Muscle of leg (tissue), 16 donors: ENCODE results near the gene ELAPOR1. TPM values are rescaled to one million over a fixed set of nuclear protein-coding genes. Genes with fewer than 3 reads are reported as not detected.
A peak's percentile ranks its signal among the peaks of the same experiment; 100 is the strongest.

Source experiments
- DNase-seq: peaks from one replicate; pipeline ENCODE4 v3.0.0; 2013
- H3K27ac ChIP-seq: one replicate; pipeline ENCODE4 v1.5.1; 2013; ENCODE audit warnings: mild to moderate bottlenecking, low read length, control low read depth
- H3K27me3 ChIP-seq: one replicate; pipeline ENCODE4 v1.6.1; 2013; ENCODE audit warnings: low read length; ENCODE audit not compliant: control insufficient read depth, insufficient read depth
- H3K36me3 ChIP-seq: one replicate; pipeline ENCODE4 v1.6.1; 2013; ENCODE audit warnings: low read length; ENCODE audit not compliant: control insufficient read depth, insufficient read depth
- H3K4me1 ChIP-seq: one replicate; pipeline ENCODE4 v1.6.1; 2013; ENCODE audit warnings: low read length; ENCODE audit not compliant: control insufficient read depth, insufficient read depth
- H3K4me3 ChIP-seq: one replicate; pipeline ENCODE4 v1.5.1; 2013; ENCODE audit warnings: low read length, control low read depth
- H3K9me3 ChIP-seq: replicated peaks from 2 replicates; pipeline ENCODE4 v1.6.1; 2013; ENCODE audit warnings: low read depth, low read length; ENCODE audit not compliant: control insufficient read depth
- WGBS: methylation state at CpG from one replicate; pipeline ENCODE4 v1.1.5; 2013; ENCODE audit warnings: missing lambda C conversion rate; ENCODE audit not compliant: insufficient coverage; 5-methylcytosine and 5-hydroxymethylcytosine counted together
- long read RNA-seq, 11 donors: transcript quantifications; one replicate each; lab custom pipeline, GENCODE V29; 2026
- polyA plus RNA-seq, 8 donors: library from polyadenylated mRNA; unstranded; fragments of 120-200 nt; gene quantifications; one replicate each; pipeline versions ENCODE4 v1.2.1 to v1.2.3, GENCODE V29; 2013; ENCODE audit warnings: inconsistent platforms in 1 of 8, low replicate concordance in 1 of 8; ENCODE audit not compliant: insufficient read length in 8 of 8, insufficient read depth in 1 of 8
- total RNA-seq: library from RNA; stranded (reverse); fragments of 120-200 nt; gene quantifications from one replicate; pipeline ENCODE4 v1.2.4, GENCODE V29; 2013

Gene ELAPOR1, protein sequence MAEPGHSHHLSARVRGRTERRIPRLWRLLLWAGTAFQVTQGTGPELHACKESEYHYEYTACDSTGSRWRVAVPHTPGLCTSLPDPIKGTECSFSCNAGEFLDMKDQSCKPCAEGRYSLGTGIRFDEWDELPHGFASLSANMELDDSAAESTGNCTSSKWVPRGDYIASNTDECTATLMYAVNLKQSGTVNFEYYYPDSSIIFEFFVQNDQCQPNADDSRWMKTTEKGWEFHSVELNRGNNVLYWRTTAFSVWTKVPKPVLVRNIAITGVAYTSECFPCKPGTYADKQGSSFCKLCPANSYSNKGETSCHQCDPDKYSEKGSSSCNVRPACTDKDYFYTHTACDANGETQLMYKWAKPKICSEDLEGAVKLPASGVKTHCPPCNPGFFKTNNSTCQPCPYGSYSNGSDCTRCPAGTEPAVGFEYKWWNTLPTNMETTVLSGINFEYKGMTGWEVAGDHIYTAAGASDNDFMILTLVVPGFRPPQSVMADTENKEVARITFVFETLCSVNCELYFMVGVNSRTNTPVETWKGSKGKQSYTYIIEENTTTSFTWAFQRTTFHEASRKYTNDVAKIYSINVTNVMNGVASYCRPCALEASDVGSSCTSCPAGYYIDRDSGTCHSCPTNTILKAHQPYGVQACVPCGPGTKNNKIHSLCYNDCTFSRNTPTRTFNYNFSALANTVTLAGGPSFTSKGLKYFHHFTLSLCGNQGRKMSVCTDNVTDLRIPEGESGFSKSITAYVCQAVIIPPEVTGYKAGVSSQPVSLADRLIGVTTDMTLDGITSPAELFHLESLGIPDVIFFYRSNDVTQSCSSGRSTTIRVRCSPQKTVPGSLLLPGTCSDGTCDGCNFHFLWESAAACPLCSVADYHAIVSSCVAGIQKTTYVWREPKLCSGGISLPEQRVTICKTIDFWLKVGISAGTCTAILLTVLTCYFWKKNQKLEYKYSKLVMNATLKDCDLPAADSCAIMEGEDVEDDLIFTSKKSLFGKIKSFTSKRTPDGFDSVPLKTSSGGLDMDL
- total RNA-seq (0.27 TPM), polyA plus RNA-seq (1 to 10 TPM in 1 of 8 donors, under 1 TPM in 7; 0.17 to 4.2 (median 0.54) TPM)
- long read RNA-seq, donor 1 = 0 reads
- long read RNA-seq, donor 2 = 0 reads
- long read RNA-seq, donor 3 = 0 reads
- long read RNA-seq, donor 4 = 0 reads
- long read RNA-seq, donor 5 = 0 reads
- long read RNA-seq, donor 6 = 0 reads
- long read RNA-seq, donor 7 = 0 reads
- long read RNA-seq, donor 8 = 0 reads
- long read RNA-seq, donor 9 = 0 reads
- long read RNA-seq, donor 10 = 0 reads
- long read RNA-seq, donor 11 = 0 reads

- Histone ChIP-seq H3K27ac (no peak within 1 kb of the TSS), H3K36me3 (no peaks in the 10 kb centered on the region), H3K4me1 (peaks cover 21% of the 10 kb centered on the region), H3K4me3 (peak within 1 kb of the TSS; percentile 7), H3K9me3 (no peaks in the 10 kb centered on the region), H3K27me3 (peaks cover 45% of the 10 kb centered on the region)
- WGBS = 1% methylated on average over 47 of the region's 56 CpGs
- DNase-seq = peak; percentile 65
These were observed at the start of gene ELAPOR1 for GRCh38 chr1:109113590-109114341. ELAPOR1 (plus strand) TSS chr1:109114115; CDS start chr1:109114184, 69 bp downstream.

DNA sequence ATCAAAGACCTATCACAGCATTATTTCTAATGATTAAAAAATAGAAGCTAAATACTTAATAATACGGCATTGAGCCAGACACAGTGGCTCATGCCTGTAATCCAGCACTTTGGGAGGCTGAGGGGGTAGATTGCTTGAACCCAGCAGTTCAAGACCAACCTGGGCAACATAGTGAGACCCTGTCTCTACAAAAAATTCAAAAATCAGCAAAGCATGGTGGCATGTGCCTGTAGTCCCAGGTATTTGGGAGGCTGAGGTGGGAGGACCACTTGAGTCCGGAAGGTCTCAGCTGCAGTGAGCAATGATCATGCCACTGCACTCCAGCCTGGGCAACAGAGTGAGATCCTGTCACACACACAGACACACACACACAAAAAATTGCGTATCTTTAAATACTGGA, 48.8 kb upstream of the ELAPOR1 start:
- WGBS = no CpG with 5 or more reads among the region's 3 CpGs
- Histone ChIP-seq H3K27me3 (no peaks in the 10 kb centered on the region), H3K36me3 (peaks cover 21% of the 10 kb centered on the region), H3K4me3 (no peak overlapping the region), H3K9me3 (no peaks in the 10 kb centered on the region), H3K4me1 (no peaks in the 10 kb centered on the region), H3K27ac (no peak overlapping the region)
- DNase-seq = no peak

- no peak overlapping the region for H3K27ac ChIP-seq
- no peak overlapping the region for H3K4me3 ChIP-seq
- no peaks in the 10 kb centered on the region for H3K4me1 ChIP-seq
- WGBS = 89% methylated on average over 3 of the region's 8 CpGs
- H3K27me3 ChIP-seq = no peaks in the 10 kb centered on the region
- no peak for DNase-seq
- H3K9me3 ChIP-seq = no peaks in the 10 kb centered on the region
- peaks cover 31% of the 10 kb centered on the region for H3K36me3 ChIP-seq
These were observed 46.0 kb upstream of the ELAPOR1 start for GRCh38 chr1:109067883-109068282.

- Histone ChIP-seq H3K4me3 (no peak overlapping the region), H3K27ac (no peak overlapping the region), H3K27me3 (no peaks in the 10 kb centered on the region), H3K4me1 (no peaks in the 10 kb centered on the region), H3K36me3 (peaks cover 30% of the 10 kb centered on the region), H3K9me3 (no peaks in the 10 kb centered on the region)
- no CpG with 5 or more reads among the region's 1 CpG for WGBS
- no peak for DNase-seq
These were observed 44.6 kb upstream of the ELAPOR1 start for GRCh38 chr1:109069294-109069693.

DNA sequence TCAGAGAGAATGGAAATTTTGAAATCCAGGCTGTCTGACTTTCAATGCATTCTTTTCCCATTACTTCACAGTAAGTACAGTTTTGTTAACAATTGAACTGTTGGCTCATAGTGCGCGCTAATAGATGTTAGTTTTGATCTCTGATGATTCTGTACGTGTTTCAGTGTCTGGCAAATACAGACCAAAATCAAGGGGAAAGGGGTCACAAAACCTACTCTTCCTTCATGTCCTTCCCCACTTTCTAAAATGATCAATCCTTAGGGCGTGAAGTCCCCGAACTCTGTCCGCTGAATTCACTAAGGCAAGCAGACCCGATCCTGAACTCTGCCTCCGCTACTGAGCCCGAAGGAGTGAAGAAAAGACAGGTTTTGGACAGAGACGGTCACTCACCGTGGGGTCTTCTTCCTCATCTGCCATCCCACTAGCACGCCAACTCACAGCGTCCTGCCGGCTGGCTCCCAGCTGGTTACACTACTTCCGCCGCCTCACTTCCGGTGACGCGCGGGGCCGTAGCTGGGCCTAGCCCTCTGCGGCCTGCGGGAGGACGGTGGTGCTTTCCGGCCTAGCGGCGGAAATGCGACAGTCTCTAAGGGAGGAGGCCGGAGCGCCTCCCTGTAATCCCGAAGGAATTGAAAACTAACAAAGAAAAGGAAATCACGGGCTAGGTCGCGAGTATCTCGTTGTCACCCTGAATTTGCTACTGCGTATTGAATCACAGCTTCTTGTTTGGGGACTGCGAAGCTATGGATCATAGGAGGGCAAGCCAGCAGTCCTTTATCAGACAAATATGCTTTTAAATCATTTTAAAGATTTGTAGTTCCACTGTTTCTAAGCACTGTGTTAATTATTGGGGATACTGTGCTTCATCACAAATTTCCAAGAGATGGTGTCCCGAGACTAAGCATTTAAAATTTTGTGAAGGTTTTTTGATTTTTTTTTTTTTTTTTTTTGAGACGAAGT, 38.1 kb upstream of the ELAPOR1 start, which contains the start of gene TAF13:
Gene TAF13, minus strand, starts transcription at position 473 of the 960 bp plus-strand sequence. Its CDS starts 56 bp downstream, at position 417.
- WGBS = 0% methylated on average over 30 of the region's 39 CpGs

DNA sequence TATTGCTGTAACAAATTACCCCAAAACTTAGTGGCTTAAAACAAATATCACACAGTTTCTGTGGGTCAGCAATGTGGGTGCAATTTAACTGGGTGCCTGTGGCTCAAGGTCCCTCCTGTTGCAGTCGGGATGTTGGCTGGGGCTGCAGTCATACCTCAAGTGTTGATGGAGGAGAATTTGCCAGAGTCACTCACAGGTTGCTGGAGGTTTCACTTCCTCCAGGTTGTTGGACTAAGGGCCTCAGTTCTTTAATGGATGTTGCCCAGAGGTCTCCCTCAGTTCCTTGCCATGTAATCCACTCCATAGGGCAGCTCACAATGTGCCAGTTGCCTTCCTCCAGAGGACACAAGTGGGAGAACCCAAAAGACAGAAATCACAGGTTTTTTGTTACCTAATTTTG, 35.6 kb upstream of the ELAPOR1 start:
- whole genome bisulfite sequencing = no CpG with 5 or more reads among the region's 1 CpG
- DNase-seq = no peak
- H3K27me3 ChIP-seq = no peaks in the 10 kb centered on the region
- no peak overlapping the region for H3K27ac ChIP-seq
- no peak overlapping the region for H3K4me3 ChIP-seq
- no peaks in the 10 kb centered on the region for H3K4me1 ChIP-seq
- H3K9me3 ChIP-seq = no peaks in the 10 kb centered on the region
- H3K36me3 ChIP-seq = no peaks in the 10 kb centered on the region

More for the DNA sequence above, 38.1 kb upstream of the ELAPOR1 start, which contains the start of gene TAF13:
- Histone ChIP-seq H3K36me3 (peaks cover 11% of the 10 kb centered on the region), H3K27me3 (no peaks in the 10 kb centered on the region), H3K27ac (peak within 1 kb of the TSS; percentile 95), H3K4me3 (peak within 1 kb of the TSS; percentile 95), H3K9me3 (no peaks in the 10 kb centered on the region), H3K4me1 (no peaks in the 10 kb centered on the region)
- peak; percentile 99 for DNase-seq

- no peak overlapping the region for H3K4me3 ChIP-seq
- H3K9me3 ChIP-seq = no peaks in the 10 kb centered on the region
- no peaks in the 10 kb centered on the region for H3K4me1 ChIP-seq
- no CpG with 5 or more reads among the region's 2 CpGs for WGBS
- DNase-seq = no peak
- no peak overlapping the region for H3K27ac ChIP-seq
- no peaks in the 10 kb centered on the region for H3K36me3 ChIP-seq
- no peaks in the 10 kb centered on the region for H3K27me3 ChIP-seq
These were observed 34.7 kb upstream of the ELAPOR1 start for GRCh38 chr1:109079240-109079622.

GRCh38 chr1:109080441-109081082, 33.4 kb upstream of the ELAPOR1 start:
- 62% methylated on average over 4 of the region's 5 CpGs for WGBS
- H3K4me1 ChIP-seq = no peaks in the 10 kb centered on the region

More at GRCh38 chr1:109080441-109081082, 33.4 kb upstream of the ELAPOR1 start:
- no peak overlapping the region for H3K4me3 ChIP-seq
- H3K27ac ChIP-seq = peak overlapping the region; percentile 67
- no peak for DNase-seq
- no peaks in the 10 kb centered on the region for H3K27me3 ChIP-seq
- H3K36me3 ChIP-seq = no peaks in the 10 kb centered on the region
- H3K9me3 ChIP-seq = no peaks in the 10 kb centered on the region
